Chondrocyte (in vitro differentiated cells): ENCODE measurements around the gene ZNF527. TPM values are rescaled to one million over a fixed set of nuclear protein-coding genes. Genes with fewer than 3 reads are reported as not detected.

Source experiments
- DNase-seq: peaks from one replicate; pipeline ENCODE4 v3.0.0; 2021; ENCODE audit warnings: mixed read lengths, low spot score
- H3K27ac Mint-ChIP-seq: one replicate; pipeline ENCODE4 v1.8.0; 2021; ENCODE audit warnings: mild to moderate bottlenecking, moderate library complexity, mixed read lengths; ENCODE audit not compliant: unreplicated experiment
- H3K27me3 Mint-ChIP-seq: 2 replicates; pipeline ENCODE4 v1.8.0; 2021; ENCODE audit warnings: low read depth, mixed read lengths
- H3K36me3 Mint-ChIP-seq: 2 replicates; pipeline ENCODE4 v1.8.0; 2021; ENCODE audit warnings: low read depth, mixed read lengths
- H3K4me1 Mint-ChIP-seq: 2 replicates; pipeline ENCODE4 v1.8.0; 2021; ENCODE audit warnings: low read depth, mild to moderate bottlenecking, mixed read lengths
- H3K4me3 Mint-ChIP-seq: one replicate; pipeline ENCODE4 v1.8.0; 2021; ENCODE audit warnings: mild to moderate bottlenecking, moderate library complexity, mixed read lengths; ENCODE audit not compliant: unreplicated experiment
- H3K9me3 Mint-ChIP-seq: 2 replicates; pipeline ENCODE4 v1.8.0; 2021; ENCODE audit warnings: low read depth, mixed read lengths
- long read RNA-seq: library from polyadenylated mRNA; stranded (forward); transcript quantifications from one replicate; pipeline ENCODE4 v2.0.0, GENCODE V29; 2021
- total RNA-seq: library from RNA; stranded (reverse); gene quantifications from 3 replicates; pipeline ENCODE4 v1.2.1, GENCODE V29; 2021
- TF ChIP-seq, protein P1 (sequence below): fragments of 200-600 bp; sonication (generic); IDR thresholded peaks from 2 replicates; pipeline ENCODE4 v1.5.0; 2021; ENCODE audit warnings: antibody characterized with exemption, mild to moderate bottlenecking, moderate library complexity

Gene ZNF527
- total RNA-seq, result 5.4 to 7.4 TPM (median 5.8 TPM) in 3 replicates
- long read RNA-seq, partial matches to known transcripts, result 0 of 1 reads
- long read RNA-seq, other reads (novel, unspliced or antisense), result 0 of 1 reads

DNA sequence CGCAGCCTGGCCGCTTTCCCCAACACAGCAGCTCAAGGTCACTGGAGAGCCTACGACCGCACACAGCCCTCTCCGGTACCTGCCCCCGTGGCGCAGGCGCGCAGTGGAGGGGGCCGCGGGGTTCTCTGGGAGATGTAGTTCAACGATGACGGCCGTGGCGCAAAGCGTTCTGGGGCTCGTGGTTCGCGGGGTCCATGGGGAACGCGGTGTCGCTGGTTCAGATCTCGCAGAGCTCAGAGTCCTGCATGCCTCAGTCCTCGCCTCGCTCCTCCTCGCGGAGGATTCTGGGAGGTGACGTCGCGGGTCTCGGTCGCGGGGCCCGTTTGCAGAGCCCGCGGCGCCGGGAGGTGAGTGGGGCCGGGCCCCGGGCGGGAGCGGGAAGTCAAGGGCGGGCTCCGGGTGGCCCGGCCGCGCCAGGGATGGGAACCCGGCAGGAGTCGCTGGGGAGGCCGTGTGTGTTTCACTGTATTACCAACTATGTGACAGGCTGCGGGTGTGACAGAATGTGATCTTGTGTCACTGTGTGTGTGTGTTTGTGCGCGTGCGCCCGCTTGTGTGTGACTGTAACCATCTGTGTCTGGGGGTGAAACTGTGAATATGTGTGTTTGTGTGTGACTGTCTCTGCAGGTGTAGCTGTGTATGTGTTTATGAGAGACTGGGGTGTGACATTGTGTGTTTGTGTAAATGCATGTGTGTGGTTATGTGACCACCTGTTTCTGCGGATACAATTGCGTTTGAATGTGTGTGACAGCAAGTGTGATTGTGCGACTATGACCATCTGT is at the start of gene ZNF527:
Gene ZNF527, plus strand, starts transcription at position 220 of the 782 bp plus-strand sequence. CDS start 3,100 bp downstream, outside the sequence.
- H3K27ac Mint-ChIP-seq, result peak within 1 kb of the TSS; percentile 92
- H3K27me3 Mint-ChIP-seq, result no peaks in the 10 kb centered on the region
- peaks cover 3% of the 10 kb centered on the region for H3K9me3 Mint-ChIP-seq
- DNase-seq, result peak; percentile 100
- H3K4me3 Mint-ChIP-seq, result peak within 1 kb of the TSS; percentile 93
- TF ChIP-seq, protein P1, sequence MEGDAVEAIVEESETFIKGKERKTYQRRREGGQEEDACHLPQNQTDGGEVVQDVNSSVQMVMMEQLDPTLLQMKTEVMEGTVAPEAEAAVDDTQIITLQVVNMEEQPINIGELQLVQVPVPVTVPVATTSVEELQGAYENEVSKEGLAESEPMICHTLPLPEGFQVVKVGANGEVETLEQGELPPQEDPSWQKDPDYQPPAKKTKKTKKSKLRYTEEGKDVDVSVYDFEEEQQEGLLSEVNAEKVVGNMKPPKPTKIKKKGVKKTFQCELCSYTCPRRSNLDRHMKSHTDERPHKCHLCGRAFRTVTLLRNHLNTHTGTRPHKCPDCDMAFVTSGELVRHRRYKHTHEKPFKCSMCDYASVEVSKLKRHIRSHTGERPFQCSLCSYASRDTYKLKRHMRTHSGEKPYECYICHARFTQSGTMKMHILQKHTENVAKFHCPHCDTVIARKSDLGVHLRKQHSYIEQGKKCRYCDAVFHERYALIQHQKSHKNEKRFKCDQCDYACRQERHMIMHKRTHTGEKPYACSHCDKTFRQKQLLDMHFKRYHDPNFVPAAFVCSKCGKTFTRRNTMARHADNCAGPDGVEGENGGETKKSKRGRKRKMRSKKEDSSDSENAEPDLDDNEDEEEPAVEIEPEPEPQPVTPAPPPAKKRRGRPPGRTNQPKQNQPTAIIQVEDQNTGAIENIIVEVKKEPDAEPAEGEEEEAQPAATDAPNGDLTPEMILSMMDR, result peak; percentile 58
- peaks cover 12% of the 10 kb centered on the region for H3K4me1 Mint-ChIP-seq
- H3K36me3 Mint-ChIP-seq, result peaks cover 5% of the 10 kb centered on the region

- Mint-ChIP-seq H3K9me3 (no peaks in the 10 kb centered on the region), H3K4me3 (no peak overlapping the region), H3K36me3 (peaks cover 25% of the 10 kb centered on the region), H3K27ac (no peak overlapping the region), H3K4me1 (peaks cover 11% of the 10 kb centered on the region), H3K27me3 (no peaks in the 10 kb centered on the region)
- TF ChIP-seq, protein P1, result peak; percentile 51
- DNase-seq, result no peak
These were observed 41.2 kb upstream of the ZNF527 start for GRCh38 chr19:37329686-37330085.

DNA sequence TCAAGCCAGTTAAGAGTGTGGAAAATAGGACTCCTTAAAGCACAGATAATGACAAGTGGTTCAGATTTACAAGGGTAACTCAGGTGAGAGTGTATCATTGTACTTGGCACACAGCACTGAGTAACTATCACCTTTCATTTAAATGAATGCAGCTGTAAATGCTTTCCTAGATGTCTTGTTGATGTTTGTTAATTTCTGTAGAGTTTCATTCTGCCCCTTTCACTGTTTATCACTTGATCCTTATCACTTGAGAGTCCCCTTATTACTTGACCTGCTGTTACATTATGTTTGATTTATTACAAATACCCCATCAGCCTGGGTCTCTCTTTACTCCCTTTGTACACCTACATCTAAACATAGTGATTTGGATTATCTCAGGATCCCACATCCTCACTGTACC is 38.1 kb upstream of the ZNF527 start:
- H3K4me3 Mint-ChIP-seq, result no peak overlapping the region
- DNase-seq, result no peak
- TF ChIP-seq, protein P1, result no peak

GRCh38 chr19:37333457-37333856 is 37.4 kb upstream of the ZNF527 start:
- Mint-ChIP-seq H3K27ac (peak overlapping the region; percentile 13), H3K27me3 (no peaks in the 10 kb centered on the region), H3K4me3 (peak overlapping the region; percentile 91), H3K4me1 (peaks cover 25% of the 10 kb centered on the region), H3K9me3 (no peaks in the 10 kb centered on the region), H3K36me3 (peaks cover 16% of the 10 kb centered on the region)
- DNase-seq, result no peak
- TF ChIP-seq, protein P1, result no peak

More for the DNA sequence above, 38.1 kb upstream of the ZNF527 start:
- Mint-ChIP-seq H3K27me3 (no peaks in the 10 kb centered on the region), H3K27ac (peak overlapping the region; percentile 12), H3K36me3 (peaks cover 18% of the 10 kb centered on the region), H3K4me1 (peaks cover 24% of the 10 kb centered on the region), H3K9me3 (no peaks in the 10 kb centered on the region)

DNA sequence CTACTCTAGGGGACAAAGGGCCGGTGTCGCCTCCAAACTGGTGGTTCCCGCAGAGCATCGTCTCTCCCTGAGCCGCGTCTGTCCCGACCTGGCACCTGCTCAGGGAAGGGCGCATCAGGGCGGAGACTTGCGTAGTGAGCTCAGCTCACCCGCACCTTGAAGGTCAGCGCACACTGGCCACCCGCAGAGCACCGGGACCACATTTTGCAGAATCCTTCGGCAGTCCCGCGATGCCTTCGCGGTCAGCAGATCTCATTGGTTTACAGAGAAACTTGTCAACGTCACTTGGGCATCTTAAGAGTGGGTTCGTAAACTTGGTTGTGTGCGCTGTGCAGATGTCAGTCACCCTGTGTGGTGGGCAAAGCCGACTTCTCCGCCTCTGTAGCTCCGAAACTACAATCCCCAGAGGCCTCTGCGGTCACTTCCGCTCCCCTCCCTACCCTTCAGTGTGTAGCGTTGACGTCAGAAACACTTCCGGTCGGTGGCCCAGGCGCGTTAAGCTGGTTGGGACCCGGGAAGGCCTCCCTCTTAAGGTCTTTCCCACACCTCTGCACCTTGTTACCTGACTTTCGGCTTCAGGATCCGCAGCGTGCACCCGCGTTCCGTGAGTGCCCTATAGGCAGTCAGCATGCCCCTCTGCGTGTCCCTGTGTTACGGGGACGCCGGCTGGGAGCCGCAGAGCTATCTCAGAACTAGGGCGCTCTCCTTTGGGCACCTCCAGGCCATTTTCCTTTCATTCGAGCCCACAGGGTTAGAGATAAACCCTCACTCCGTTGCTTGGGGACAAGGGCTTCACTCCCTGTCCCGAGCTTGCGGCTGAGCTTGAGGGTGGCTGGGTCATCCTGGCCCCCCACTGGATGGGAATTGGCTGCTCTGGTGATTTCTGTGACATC is 36.5 kb upstream of the ZNF527 start:
- peak overlapping the region; percentile 85 for H3K27ac Mint-ChIP-seq
- peaks cover 27% of the 10 kb centered on the region for H3K4me1 Mint-ChIP-seq
- peak overlapping the region; percentile 91 for H3K4me3 Mint-ChIP-seq
- H3K9me3 Mint-ChIP-seq, result no peaks in the 10 kb centered on the region
- no peak for DNase-seq
- H3K27me3 Mint-ChIP-seq, result no peaks in the 10 kb centered on the region
- TF ChIP-seq, protein P1, result no peak
- peaks cover 9% of the 10 kb centered on the region for H3K36me3 Mint-ChIP-seq
